Measurements from ENCODE around the gene HOMER3. TPM values are rescaled to one million over a fixed set of nuclear protein-coding genes. Genes with fewer than 3 reads are reported as not detected.
A peak's percentile ranks its signal among the peaks of the same experiment; 100 is the strongest.

The HOMER3 gene
- total RNA-seq, 1 experiment from 2014 or later: 58.9 TPM

GRCh38 chr19:18929311-18929710 is 11.7 kb downstream of the HOMER3 start:
- ATAC-seq (no peak), DNase-seq (ENCODE audit: low read depth, low spot score) (no peak)
- no peaks in the 10 kb centered on the region for H3K36me3 ChIP-seq (ENCODE audit: control insufficient read depth, insufficient read depth, low read length)
- no peaks in the 10 kb centered on the region for H3K9me3 ChIP-seq (ENCODE audit: control insufficient read depth, insufficient read depth, low read depth, low read length)
- H3K4me3 ChIP-seq (ENCODE audit: low read depth in 2 of 2, low read length in 2 of 2): no peak overlapping the region
- in situ Hi-C loops (cut with HindIII; ENCODE audit: low pct_unique_long_range_greater_than_20kb, low sequenced_read_pairs) (no loop called here), intact Hi-C loops (cut with micrococcal nuclease; ENCODE audit: unreplicated experiment) (no loop called here)
- CTCF ChIA-PET: no interaction called here
- BruUV-seq (replicated peaks): no TSS peak
- no peaks in the 10 kb centered on the region for H3K27me3 ChIP-seq (ENCODE audit: control insufficient read depth, insufficient read depth, low read length)
- POLR2A ChIA-PET: no interaction called here
- TF ChIP-seq POLR2AphosphoS5 (IDR thresholded peaks at IDR 0.05; ENCODE audit: low read depth, low read length) (no peak), REST (IDR thresholded peaks at IDR 0.05; ENCODE audit: insufficient read depth in 1 of 2, low read depth in 2 of 2, low read length in 1 of 2) (no peak), TCF7L2 (IDR thresholded peaks at IDR 0.05; ENCODE audit: low read depth, low read length) (no peak), SIN3A (IDR thresholded peaks at IDR 0.05; ENCODE audit: borderline replicate concordance, insufficient read depth, low read depth, low read length) (no peak)
- TF ChIP-seq, protein P1, sequence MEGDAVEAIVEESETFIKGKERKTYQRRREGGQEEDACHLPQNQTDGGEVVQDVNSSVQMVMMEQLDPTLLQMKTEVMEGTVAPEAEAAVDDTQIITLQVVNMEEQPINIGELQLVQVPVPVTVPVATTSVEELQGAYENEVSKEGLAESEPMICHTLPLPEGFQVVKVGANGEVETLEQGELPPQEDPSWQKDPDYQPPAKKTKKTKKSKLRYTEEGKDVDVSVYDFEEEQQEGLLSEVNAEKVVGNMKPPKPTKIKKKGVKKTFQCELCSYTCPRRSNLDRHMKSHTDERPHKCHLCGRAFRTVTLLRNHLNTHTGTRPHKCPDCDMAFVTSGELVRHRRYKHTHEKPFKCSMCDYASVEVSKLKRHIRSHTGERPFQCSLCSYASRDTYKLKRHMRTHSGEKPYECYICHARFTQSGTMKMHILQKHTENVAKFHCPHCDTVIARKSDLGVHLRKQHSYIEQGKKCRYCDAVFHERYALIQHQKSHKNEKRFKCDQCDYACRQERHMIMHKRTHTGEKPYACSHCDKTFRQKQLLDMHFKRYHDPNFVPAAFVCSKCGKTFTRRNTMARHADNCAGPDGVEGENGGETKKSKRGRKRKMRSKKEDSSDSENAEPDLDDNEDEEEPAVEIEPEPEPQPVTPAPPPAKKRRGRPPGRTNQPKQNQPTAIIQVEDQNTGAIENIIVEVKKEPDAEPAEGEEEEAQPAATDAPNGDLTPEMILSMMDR (IDR thresholded peaks at IDR 0.05): no peak
- no peaks in the 10 kb centered on the region for H3K4me1 ChIP-seq (ENCODE audit: control insufficient read depth, insufficient read depth, low read length)
- no peak overlapping the region for H3K27ac ChIP-seq (ENCODE audit: low read length)

DNA sequence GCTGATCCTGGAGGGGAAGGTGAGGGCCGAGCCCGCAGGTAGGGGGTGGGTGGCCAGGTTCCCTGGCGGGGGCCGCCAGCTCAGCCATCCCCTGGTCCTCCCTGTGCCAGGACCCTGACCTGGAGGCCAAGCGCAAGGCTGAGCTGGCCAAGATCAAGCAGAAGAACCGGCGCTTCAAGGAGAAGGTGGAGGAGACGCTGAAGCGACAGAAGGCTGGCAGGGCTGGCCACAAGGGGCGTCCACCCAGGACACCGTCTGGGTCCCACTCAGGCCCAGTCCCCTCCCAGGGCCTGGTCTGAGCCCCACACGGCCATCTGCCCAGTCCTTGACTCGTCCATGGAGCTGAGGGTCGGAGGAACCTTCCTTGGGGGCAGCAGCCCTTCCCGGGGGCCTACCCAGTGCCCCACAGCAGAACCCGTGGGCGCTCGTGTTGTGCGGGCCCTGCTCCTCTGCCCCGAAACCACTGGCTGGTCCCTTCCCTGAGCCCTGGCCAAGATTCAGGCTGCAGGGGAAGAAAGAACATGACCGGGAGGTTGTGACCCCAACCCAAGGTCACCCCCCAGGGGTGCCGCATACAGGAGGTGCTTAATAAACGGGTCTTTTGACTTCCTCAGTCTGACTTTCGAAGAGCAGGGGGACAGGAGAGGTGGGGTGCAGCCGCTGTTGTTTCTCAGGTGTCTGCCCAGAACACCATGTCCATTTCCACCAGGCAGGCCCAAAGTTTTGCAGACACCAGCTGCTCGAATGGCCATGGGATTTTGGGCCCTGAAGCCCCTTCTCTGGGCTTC is 12.8 kb downstream of the HOMER3 start:
- BruUV-seq (replicated peaks): TSS peak; percentile 67
- CTCF ChIA-PET: no interaction called here

More for the DNA sequence above, 12.8 kb downstream of the HOMER3 start:
- Histone ChIP-seq H3K9me3 (ENCODE audit: control insufficient read depth, insufficient read depth, low read depth, low read length) (no peaks in the 10 kb centered on the region), H3K27ac (ENCODE audit: low read length) (no peak overlapping the region), H3K4me3 (ENCODE audit: low read depth in 2 of 2, low read length in 2 of 2) (no peak overlapping the region), H3K36me3 (ENCODE audit: control insufficient read depth, insufficient read depth, low read length) (no peaks in the 10 kb centered on the region), H3K27me3 (ENCODE audit: control insufficient read depth, insufficient read depth, low read length) (no peaks in the 10 kb centered on the region), H3K4me1 (ENCODE audit: control insufficient read depth, insufficient read depth, low read length) (no peaks in the 10 kb centered on the region)
- DNase-seq (ENCODE audit: low read depth, low spot score): no peak
- intact Hi-C loops (cut with micrococcal nuclease; ENCODE audit: unreplicated experiment) (no loop called here), in situ Hi-C loops (cut with HindIII; ENCODE audit: low pct_unique_long_range_greater_than_20kb, low sequenced_read_pairs) (no loop called here)
- TF ChIP-seq, protein P1 (IDR thresholded peaks at IDR 0.05): no peak
- no peak for TF ChIP-seq POLR2AphosphoS5 (IDR thresholded peaks at IDR 0.05; ENCODE audit: low read depth, low read length)
- TF ChIP-seq TCF7L2 (IDR thresholded peaks at IDR 0.05; ENCODE audit: low read depth, low read length): no peak
- TF ChIP-seq SIN3A (IDR thresholded peaks at IDR 0.05; ENCODE audit: borderline replicate concordance, insufficient read depth, low read depth, low read length): no peak
- ATAC-seq: no peak
- POLR2A ChIA-PET: no interaction called here

Data from Panc1 (cell line).